Urothelium cell line (cell line): ENCODE results near the gene PIK3CG.
"Not testable (repeated sequence)": the region's sequence is repeated elsewhere in the genome, so short reads cannot be mapped to it uniquely, and the experiment has no call there.

ENCODE experiments used
- DNase-seq: peaks from one replicate; pipeline ENCODE4 v3.0.0; 2011; ENCODE audit warnings: low spot score, mixed read lengths
- FAIRE-seq: peaks from 2 replicates; lab custom pipeline; 2011; peaks lifted over from hg19 to GRCh38; lab: Jason Lieb, UNC

PIK3CG gene

DNA sequence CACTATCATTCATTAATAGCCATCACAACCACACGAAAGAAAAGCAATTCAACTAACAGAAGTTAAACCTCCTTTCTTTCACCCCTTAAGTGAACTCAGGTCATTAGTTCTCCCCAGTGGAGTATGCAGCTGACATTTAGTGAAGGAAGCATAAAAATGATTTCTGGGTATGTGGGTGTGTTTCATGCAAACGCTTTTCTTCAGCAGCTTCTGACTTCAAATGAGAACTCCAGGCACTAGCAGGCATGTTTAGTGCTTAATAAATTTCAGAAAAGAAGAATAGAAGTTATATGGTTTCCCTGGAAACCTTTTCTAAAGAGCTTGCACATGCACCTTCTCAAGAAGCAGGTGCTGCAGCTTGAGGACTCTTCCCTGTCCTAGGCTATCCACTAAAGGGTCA, 62.5 kb downstream of the PIK3CG start:
- no peak for FAIRE-seq
- no peak for DNase-seq

DNA sequence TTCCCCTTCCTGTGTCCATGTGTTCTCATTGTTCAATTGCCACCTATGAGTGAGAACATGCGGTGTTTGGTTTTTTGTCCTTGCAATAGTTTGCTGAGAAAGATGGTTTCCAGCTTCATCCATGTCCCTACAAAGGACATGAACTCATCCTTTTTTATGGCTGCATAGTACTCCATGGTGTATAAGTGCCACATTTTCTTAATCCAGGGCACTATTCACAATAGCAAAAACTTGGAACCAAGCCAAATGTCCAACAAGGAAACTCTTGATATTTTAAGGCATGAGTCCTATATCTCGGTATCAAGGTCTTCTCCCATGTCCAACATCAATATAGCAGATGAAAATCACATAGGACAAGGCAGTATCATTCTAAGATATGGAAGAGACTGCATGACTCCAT, 64.5 kb downstream of the PIK3CG start:
- not testable (repeated sequence) for DNase-seq, FAIRE-seq

DNA sequence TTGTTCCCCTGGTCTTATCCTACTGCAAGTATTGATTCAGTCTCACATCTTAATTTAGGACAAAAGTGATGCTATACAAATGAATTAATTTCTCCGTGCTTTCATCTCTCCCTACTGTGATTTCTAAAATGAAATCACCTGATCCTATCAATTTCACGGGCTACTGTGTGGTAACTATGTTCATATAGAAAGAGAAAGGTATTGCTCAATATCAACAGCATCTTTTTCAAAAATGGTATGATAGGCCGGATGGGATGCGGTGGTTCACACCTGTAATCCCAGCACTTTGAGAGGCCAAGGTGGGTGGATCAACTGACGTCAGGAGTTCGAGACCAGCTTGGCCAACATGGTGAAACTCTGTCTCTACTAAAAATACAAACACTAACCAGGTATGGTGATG, 71.2 kb downstream of the PIK3CG start:
- FAIRE-seq (no peak), DNase-seq (no peak)

DNA sequence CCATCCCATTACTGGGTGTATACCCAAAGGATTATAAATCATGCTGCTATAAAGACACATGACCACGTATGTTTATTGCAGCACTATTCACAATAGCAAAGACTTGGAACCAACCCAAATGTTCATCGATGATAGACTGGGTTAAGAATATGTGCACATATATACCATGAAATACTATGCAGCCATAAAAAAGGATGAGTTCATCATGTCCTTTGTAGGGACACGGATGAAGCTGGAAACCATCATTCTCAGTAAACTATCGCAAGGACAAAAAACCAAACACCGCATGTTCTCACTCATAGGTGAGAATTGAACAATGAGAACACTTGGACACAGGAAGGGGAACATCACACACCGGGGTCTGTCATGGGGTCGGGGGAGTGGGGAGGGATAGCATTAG, 73.0 kb downstream of the PIK3CG start:
- DNase-seq, FAIRE-seq: not testable (repeated sequence)

DNA sequence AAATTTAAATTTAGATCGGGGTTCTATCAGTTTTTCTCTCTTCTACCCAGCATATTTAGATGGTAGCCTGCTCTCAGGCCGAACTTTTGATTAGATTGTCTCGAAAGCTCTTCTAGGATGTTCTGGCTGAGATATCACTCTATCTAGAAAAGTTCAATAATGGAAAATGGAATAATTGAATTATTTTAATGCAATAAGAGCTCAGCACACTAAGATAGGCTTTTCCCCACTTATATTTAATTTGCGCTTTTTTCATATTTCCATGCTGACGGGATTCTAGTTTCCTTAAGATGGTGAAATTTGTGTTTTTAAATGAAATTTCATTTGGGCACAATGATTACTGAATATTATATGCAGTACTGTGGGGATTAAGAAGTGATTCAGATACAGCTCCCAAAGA, 73.7 kb downstream of the PIK3CG start:
- DNase-seq (no peak), FAIRE-seq (no peak)

DNA sequence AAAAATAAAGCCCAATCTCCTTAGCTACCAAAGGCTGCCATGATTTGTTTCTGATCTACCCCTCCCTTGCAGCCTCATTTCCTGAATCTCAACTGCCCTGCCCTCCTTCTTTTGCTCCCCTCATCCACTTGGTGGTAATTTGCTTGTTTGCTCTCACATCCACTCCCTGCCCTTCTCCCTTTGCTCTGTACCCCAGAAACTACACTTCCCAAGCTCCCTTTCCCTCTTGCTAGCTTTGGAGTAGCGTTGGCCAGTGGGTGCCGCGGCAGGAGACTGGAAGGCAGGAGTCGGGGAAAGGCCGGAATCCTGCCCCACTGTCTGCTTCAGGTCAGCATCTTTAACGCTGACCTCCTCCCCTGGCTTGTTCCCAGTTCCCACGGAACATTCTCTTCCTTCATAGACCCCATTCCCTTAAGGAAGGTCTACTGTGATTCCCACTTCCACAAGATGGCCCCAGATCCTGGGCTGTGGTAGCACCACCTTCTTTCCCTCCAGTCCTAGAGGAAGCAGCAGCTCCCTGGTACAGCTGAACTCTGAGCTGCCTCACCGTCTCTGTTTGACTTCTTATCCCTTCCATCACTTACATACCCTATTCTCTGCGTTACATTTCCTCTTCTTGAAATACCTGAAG, 79.1 kb downstream of the PIK3CG start:
- FAIRE-seq (no peak), DNase-seq (no peak)

DNA sequence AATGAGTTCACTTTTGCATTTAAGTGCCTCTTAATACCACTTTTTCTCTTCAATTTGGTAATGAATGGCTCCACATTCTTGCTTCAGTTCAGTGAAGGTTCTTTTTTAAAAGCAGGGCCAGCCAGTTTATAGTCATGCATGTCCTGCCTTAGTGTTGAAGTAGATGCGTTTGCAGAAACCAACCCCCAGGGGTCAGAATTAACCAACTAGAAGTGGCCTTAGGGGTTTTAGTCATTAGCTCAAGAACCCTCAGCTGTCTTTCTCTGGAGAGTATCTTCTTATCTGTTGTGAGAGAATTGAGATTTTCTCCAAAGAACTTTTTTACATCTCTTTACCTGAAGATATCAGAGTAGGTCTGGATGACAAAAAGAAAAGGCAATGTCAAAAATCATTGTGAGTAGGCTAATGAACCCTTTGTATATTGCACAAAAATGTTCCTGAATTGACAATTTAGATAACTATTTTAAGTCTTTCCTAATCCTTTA, 82.2 kb downstream of the PIK3CG start:
- peak; percentile 61 for DNase-seq
- FAIRE-seq = no peak

DNA sequence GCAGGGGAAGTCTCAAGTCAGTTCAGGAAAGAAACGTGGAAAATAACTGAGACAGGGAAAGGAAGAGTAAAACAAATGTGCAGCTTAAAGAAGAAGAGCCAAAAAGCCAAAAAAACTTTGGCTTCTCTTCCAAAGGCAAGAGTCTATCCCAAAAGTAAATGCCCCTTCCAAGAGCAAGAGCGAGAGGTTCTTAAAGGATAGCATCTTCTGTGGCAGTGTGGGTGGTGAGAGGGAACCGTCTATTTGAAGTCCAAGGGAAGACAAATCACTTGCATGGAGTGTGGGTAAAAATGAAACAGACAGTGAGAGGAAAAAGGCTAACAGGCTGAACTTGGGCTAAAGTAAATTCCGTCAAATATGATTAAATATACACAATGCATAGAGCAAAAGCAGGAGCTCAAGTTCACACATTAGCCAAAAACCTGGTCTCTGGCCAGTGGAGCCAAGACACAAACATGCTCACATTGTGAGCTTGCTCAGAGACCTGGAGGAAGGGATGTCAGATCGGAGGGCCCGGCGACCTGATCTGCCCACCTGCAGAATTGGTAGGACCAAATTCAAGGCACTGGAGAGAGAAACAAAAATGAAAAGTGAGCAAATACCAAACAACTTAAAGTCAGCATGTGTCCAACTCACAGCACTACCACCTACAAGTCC, 87.0 kb downstream of the PIK3CG start:
- DNase-seq (no peak), FAIRE-seq (no peak)

DNA sequence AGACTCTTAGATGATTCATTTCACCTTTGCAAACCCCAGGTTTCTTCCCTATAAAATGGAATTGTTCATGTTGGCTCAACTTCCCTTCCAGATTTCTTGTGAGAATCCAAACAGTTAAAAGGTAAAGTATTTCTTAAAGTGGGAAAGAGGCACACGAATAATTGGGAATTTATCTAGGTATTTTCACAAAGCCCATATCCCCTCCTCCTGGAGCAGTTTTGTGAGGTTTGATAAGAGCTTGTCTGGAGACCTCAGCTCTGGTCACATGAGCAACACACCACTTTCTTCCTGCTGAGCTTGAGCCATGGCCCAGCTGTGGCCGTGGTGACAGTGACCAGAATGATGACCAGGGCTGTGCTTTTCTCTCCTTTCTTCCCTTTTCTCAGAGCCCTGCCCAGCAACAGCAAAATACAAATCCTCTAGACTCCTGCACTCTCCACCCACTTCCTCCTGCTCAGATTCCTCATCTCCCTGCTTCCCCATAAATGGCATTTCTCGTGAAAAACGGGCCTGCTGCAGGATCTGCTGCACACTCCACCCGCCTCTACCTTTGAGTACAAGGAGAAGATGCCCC, 87.7 kb downstream of the PIK3CG start:
- no peak for DNase-seq
- FAIRE-seq = no peak

DNA sequence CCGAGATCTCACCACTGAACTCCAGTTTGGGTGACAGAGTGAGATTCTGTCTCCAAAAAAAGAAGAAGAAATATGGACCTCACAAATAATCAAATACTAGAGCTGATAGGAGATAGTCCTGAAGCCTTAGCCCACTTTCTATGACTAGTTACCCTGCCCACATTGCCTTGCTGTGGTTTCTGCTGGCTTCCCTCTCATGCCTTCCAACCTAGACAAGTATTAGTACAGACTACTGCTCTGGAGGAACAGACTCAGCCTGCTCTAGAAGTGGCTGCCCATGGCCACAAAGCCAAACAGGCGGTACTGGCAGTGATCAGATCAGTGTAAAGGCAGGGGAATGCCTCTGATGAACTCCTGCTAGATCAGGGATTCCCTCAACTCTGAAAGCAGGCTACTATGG, 89.8 kb downstream of the PIK3CG start:
- DNase-seq (no peak), FAIRE-seq (no peak)

DNA sequence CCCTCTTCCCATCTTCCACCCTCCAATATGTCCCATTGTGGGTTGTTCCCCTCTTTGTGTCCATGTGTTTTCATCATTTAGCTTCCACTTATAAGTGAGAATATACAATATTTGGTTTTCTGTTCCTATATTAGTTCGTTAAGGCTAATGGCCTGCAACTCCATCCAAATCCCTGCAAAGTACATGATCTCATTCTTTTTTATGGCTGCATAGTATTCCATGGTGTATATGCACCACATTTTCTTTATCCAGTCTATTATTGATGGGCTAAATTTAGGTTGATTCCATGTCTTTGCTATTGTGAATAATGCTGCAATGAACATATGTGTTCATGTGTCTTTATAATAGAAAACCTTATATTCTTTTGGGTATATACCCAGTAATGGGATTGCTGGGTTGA, 90.8 kb downstream of the PIK3CG start:
- DNase-seq, FAIRE-seq: not testable (repeated sequence)
